ENCODE measurements around the gene GABRD.

Gene GABRD

DNA sequence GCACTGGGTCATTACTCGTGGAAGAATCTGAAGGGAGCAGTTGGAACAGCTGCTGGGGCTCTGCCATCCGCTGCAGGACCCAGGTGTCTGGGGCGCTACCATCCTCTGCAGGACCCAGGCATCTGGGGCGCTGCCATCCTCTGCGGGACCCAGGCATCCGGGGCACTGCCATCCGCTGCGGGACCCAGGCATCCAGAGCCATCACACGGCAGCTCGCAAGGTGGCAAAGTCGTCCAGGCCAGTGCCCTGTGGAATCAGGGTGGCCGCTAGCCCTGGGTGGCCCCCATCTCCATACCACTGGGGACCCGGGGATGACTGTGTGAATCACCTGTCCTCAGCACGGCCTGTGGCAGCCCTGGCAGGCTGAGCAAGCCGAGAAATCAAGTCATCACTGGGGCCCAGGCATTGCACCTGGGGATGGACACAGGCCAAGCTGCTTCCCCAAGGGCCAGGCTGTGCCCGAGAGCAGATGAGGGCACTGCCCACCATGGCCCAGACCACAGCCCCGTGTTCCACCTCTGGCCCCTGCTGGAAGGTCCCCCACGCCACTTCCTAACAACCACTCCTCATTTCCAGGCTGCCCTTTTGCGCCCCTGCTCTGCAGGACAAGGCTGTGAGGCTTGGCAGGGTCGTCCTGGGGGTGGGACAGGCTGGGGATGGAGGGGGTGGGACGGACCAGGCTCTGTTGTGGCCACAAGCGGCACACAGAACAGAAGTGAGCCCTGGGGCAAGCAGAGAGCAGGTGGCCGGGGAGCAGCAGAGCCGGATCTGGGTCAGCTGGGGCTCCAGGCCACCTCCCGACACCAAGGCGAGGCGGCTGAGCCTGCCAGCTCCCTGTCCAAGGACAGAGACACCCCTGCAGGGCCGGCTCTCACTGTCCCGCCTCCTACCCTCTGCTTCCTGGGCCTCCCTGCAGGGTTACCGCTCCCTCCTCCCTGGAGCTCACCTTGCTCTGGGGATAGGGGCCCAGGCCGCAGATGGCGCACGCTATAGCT is 12.7 kb downstream of the GABRD start:
- H4K20me1 ChIP-seq (ENCODE audit: insufficient read depth, low read length, poor library complexity, severe bottlenecking) = no peaks in the 10 kb centered on the region
- H3K79me2 ChIP-seq (ENCODE audit: insufficient read depth, low read length) = no peaks in the 10 kb centered on the region
- H3K27me3 ChIP-seq (ENCODE audit: insufficient read depth, low read length, poor library complexity, severe bottlenecking) = no peaks in the 10 kb centered on the region
- H2AFZ ChIP-seq (ENCODE audit: low read length) = no peak overlapping the region
- H3K36me3 ChIP-seq (ENCODE audit: insufficient read depth, low read length) = no peaks in the 10 kb centered on the region
- no peaks in the 10 kb centered on the region for H3F3A ChIP-seq (ENCODE audit: low read depth)
- no peaks in the 10 kb centered on the region for H3K9me2 ChIP-seq (replicated peaks; ENCODE audit: low read depth, low read length)
- no peak overlapping the region for H3K4me3 ChIP-seq (ENCODE audit: low read length, poor library complexity, severe bottlenecking)
- no peak overlapping the region for H3K9ac ChIP-seq (ENCODE audit: low read depth, low read length, poor library complexity, severe bottlenecking)
- no peak overlapping the region for H3K4me2 ChIP-seq (ENCODE audit: low read depth, low read length, poor library complexity, severe bottlenecking)
- H3K4me1 ChIP-seq (ENCODE audit: insufficient read depth, low read length, poor library complexity, severe bottlenecking) = no peaks in the 10 kb centered on the region
- TF ChIP-seq, protein P1, sequence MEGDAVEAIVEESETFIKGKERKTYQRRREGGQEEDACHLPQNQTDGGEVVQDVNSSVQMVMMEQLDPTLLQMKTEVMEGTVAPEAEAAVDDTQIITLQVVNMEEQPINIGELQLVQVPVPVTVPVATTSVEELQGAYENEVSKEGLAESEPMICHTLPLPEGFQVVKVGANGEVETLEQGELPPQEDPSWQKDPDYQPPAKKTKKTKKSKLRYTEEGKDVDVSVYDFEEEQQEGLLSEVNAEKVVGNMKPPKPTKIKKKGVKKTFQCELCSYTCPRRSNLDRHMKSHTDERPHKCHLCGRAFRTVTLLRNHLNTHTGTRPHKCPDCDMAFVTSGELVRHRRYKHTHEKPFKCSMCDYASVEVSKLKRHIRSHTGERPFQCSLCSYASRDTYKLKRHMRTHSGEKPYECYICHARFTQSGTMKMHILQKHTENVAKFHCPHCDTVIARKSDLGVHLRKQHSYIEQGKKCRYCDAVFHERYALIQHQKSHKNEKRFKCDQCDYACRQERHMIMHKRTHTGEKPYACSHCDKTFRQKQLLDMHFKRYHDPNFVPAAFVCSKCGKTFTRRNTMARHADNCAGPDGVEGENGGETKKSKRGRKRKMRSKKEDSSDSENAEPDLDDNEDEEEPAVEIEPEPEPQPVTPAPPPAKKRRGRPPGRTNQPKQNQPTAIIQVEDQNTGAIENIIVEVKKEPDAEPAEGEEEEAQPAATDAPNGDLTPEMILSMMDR (conservative IDR thresholded peaks at IDR 0.05; ENCODE audit: low read length) = no peak
- no peak for TF ChIP-seq EZH2phosphoT487 (IDR thresholded peaks at IDR 0.05; ENCODE audit: borderline replicate concordance)
- H3K9me3 ChIP-seq (ENCODE audit: insufficient read depth, low read depth, low read length) = no peaks in the 10 kb centered on the region

DNA sequence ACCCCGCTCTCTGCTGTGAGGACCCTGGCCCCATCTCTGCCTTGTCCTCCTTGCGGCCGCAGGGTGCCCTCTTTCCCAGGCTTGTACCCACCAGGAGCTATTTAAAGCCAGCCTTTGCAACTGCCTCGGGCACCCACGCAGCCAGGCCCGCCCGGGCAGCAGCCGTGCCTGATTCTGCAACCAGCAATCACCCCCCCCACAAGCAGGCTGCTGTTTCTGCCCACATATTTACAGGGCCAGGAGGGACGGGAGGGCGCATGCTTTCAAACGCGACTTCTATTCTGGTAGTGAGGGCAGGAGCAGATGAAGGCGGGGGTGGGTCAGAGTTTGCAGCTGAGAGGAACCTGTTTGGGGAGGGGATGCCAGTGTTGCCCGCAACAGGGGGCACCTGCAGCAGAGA is 13.6 kb downstream of the GABRD start:
- Histone ChIP-seq H3K9ac (ENCODE audit: low read depth, low read length, poor library complexity, severe bottlenecking) (no peak overlapping the region), H3K79me2 (ENCODE audit: insufficient read depth, low read length) (no peaks in the 10 kb centered on the region), H3K27me3 (ENCODE audit: insufficient read depth, low read length, poor library complexity, severe bottlenecking) (no peaks in the 10 kb centered on the region), H3K4me3 (ENCODE audit: low read length, poor library complexity, severe bottlenecking) (no peak overlapping the region), H4K20me1 (ENCODE audit: insufficient read depth, low read length, poor library complexity, severe bottlenecking) (no peaks in the 10 kb centered on the region), H3K36me3 (ENCODE audit: insufficient read depth, low read length) (no peaks in the 10 kb centered on the region), H3K9me3 (ENCODE audit: insufficient read depth, low read depth, low read length) (no peaks in the 10 kb centered on the region), H3F3A (ENCODE audit: low read depth) (no peaks in the 10 kb centered on the region), H3K4me2 (ENCODE audit: low read depth, low read length, poor library complexity, severe bottlenecking) (no peak overlapping the region), H3K9me2 (replicated peaks; ENCODE audit: low read depth, low read length) (no peaks in the 10 kb centered on the region), H3K4me1 (ENCODE audit: insufficient read depth, low read length, poor library complexity, severe bottlenecking) (no peaks in the 10 kb centered on the region), H2AFZ (ENCODE audit: low read length) (no peak overlapping the region)
- no peak for TF ChIP-seq EZH2phosphoT487 (IDR thresholded peaks at IDR 0.05; ENCODE audit: borderline replicate concordance)
- TF ChIP-seq, protein P1 (conservative IDR thresholded peaks at IDR 0.05; ENCODE audit: low read length) = no peak

DNA sequence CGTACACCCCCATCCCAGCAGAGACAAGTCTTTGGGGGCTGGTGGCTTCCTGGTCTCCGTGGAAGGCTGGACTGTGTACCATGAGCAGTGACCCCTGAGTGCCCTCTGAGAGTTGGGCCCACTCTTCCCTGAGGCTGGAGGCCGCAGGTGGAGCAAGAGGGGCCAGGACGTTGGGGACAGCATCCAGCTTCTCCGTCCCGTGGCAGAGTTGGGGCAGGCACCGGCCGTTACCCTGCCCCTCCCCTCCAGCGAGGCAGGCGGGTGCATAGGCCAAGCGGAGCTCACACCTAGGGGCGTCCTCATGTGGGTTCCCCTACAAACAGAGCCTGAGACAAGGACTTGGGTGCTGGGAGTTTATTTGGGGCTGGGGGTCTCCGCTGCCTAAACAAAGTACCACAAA is 14.0 kb downstream of the GABRD start:
- no peaks in the 10 kb centered on the region for H3K27me3 ChIP-seq (ENCODE audit: insufficient read depth, low read length, poor library complexity, severe bottlenecking)
- no peak overlapping the region for H3K4me3 ChIP-seq (ENCODE audit: low read length, poor library complexity, severe bottlenecking)
- TF ChIP-seq, protein P1 (conservative IDR thresholded peaks at IDR 0.05; ENCODE audit: low read length) = no peak
- TF ChIP-seq EZH2phosphoT487 (IDR thresholded peaks at IDR 0.05; ENCODE audit: borderline replicate concordance) = no peak

More for the DNA sequence above, 14.0 kb downstream of the GABRD start:
- no peaks in the 10 kb centered on the region for H3K9me2 ChIP-seq (replicated peaks; ENCODE audit: low read depth, low read length)
- H3K4me2 ChIP-seq (ENCODE audit: low read depth, low read length, poor library complexity, severe bottlenecking) = no peak overlapping the region
- H3K9me3 ChIP-seq (ENCODE audit: insufficient read depth, low read depth, low read length) = no peaks in the 10 kb centered on the region
- H3K9ac ChIP-seq (ENCODE audit: low read depth, low read length, poor library complexity, severe bottlenecking) = no peak overlapping the region
- no peaks in the 10 kb centered on the region for H3K79me2 ChIP-seq (ENCODE audit: insufficient read depth, low read length)
- H2AFZ ChIP-seq (ENCODE audit: low read length) = no peak overlapping the region
- H3F3A ChIP-seq (ENCODE audit: low read depth) = no peaks in the 10 kb centered on the region
- no peaks in the 10 kb centered on the region for H4K20me1 ChIP-seq (ENCODE audit: insufficient read depth, low read length, poor library complexity, severe bottlenecking)
- H3K4me1 ChIP-seq (ENCODE audit: insufficient read depth, low read length, poor library complexity, severe bottlenecking) = no peaks in the 10 kb centered on the region
- H3K36me3 ChIP-seq (ENCODE audit: insufficient read depth, low read length) = no peaks in the 10 kb centered on the region
